CD4-positive, CD25-positive, alpha-beta regulatory T cell (primary cell): ENCODE data around the gene EHHADH. TPM values are rescaled to one million over a fixed set of nuclear protein-coding genes. Genes with fewer than 3 reads are reported as not detected.

Experiments
- ATAC-seq, 2 donors: fragments of 150-1000 bp; cut with Tn5 transposase; one replicate each; pipeline ENCODE4 v1.10.0; 2021; ENCODE audit warnings: low read depth in 2 of 2, moderate number of reproducible peaks in 2 of 2, moderate library complexity in 1 of 2
- DNase-seq, 3 donors: peaks; one replicate each; pipeline versions ENCODE4 v3.0.0 to v3.0.0-alpha.2; 2012 to 2022; ENCODE audit warnings: mixed read lengths in 1 of 3
- H3K27ac ChIP-seq: one replicate; pipeline ENCODE4 v1.7.0; 2013; ENCODE audit warnings: mild to moderate bottlenecking, low read length; ENCODE audit not compliant: insufficient read depth, poor library complexity, severe bottlenecking
- H3K27me3 ChIP-seq: one replicate; pipeline ENCODE4 v1.7.0; 2013; ENCODE audit warnings: low read length; ENCODE audit not compliant: control insufficient read depth, insufficient read depth
- H3K36me3 ChIP-seq: one replicate; pipeline ENCODE4 v1.7.0; 2013; ENCODE audit warnings: mild to moderate bottlenecking, low read length, moderate library complexity; ENCODE audit not compliant: control insufficient read depth, insufficient read depth
- H3K4me1 ChIP-seq: 2 replicates; pipeline ENCODE4 v1.7.0; 2013; ENCODE audit warnings: mild to moderate bottlenecking, low read length; ENCODE audit not compliant: insufficient read depth, control insufficient read depth, poor library complexity, severe bottlenecking
- H3K4me3 ChIP-seq: one replicate; pipeline ENCODE4 v1.7.0; 2013; ENCODE audit warnings: low read depth, mild to moderate bottlenecking, low read length, moderate library complexity
- H3K9me3 ChIP-seq, 2 experiments: 1 replicate in 1 of 2; 2 replicates in 1 of 2; pipeline ENCODE4 v1.7.0; 2013; ENCODE audit warnings: low read length in 2 of 2, mild to moderate bottlenecking in 1 of 2, moderate library complexity in 1 of 2; ENCODE audit not compliant: control insufficient read depth in 2 of 2
- H3K27ac Mint-ChIP-seq, 3 donors: one replicate each; pipeline ENCODE4 v1.8.0; 2020 to 2022; ENCODE audit warnings: mild to moderate bottlenecking in 3 of 3, mixed read lengths in 3 of 3, moderate library complexity in 2 of 3
- H3K27me3 Mint-ChIP-seq: one replicate; pipeline ENCODE4 v1.8.0; 2022; ENCODE audit warnings: mild to moderate bottlenecking, mixed read lengths
- H3K36me3 Mint-ChIP-seq: one replicate; pipeline ENCODE4 v1.8.0; 2020; ENCODE audit warnings: mixed read lengths
- H3K4me1 Mint-ChIP-seq, 4 donors: one replicate each; pipeline ENCODE4 v1.8.0; 2020 to 2022; ENCODE audit warnings: mixed read lengths in 4 of 4, mild to moderate bottlenecking in 1 of 4
- H3K4me3 Mint-ChIP-seq, 4 donors: one replicate each; pipeline ENCODE4 v1.8.0; 2020 to 2022; ENCODE audit warnings: mild to moderate bottlenecking in 4 of 4, mixed read lengths in 4 of 4, moderate library complexity in 3 of 4
- H3K9me3 Mint-ChIP-seq, 7 donors: one replicate each; pipeline ENCODE4 v1.8.0; 2020 to 2022; ENCODE audit warnings: mixed read lengths in 7 of 7, mild to moderate bottlenecking in 3 of 7, moderate library complexity in 2 of 7
- polyA plus RNA-seq, 4 donors: library from polyadenylated mRNA; unstranded; fragments of 300-500 nt; fragmentation: Illumina TruSeq; gene quantifications; one replicate each; pipeline ENCODE4 v1.2.3, GENCODE V29; 2021
- total RNA-seq: library from RNA; stranded (reverse); gene quantifications from one replicate; pipeline ENCODE4 v1.2.3, GENCODE V29; 2022

The EHHADH gene
- total and polyA plus RNA-seq, 5 donors from 2014 or later: 0.30 to 0.86 (median 0.52) TPM

DNA sequence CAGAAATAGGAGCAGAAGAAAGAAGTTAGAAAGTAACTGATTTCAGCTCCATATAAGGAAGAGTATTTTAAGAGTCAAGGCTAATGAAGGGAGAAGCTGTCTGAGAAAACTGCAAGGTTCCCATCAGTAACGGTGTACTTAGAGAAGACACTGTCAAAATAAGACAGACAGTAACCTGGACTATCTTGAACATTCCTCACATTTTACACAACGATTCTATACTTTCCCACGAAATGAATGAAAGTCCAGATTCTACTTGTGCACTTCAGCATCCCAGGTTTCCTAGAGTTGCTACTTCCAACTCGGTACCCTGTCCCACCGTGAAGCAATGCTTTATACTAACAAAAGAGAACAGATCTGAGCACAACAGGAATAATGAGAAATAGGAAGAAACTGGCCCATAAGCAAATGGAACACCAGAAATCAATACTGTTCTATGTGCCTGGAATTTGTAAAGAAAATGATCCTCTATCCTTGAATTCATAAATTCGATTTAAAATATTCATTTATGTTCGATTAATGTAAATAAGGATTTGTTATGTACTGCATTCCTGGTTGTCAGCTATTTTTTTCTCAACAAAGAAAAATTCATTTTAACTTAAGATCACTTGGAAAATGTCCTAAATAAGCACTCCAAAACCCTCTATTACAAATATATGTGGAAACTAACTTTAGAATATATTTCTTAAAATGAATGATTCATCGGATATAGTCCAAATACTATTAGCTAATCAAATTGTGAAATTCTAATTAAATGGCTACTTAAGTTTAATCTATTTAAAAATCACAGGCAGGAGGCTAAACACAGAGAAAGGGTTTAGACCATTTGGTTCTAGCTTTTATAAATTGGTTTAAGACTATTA is 102.5 kb downstream of the EHHADH start:
- Mint-ChIP-seq H3K36me3 (no peaks in the 10 kb centered on the region), H3K4me3 (no peak overlapping the region), H3K27me3 (peaks cover 29% of the 10 kb centered on the region), H3K27ac (no peak overlapping the region), H3K9me3 (no peaks in the 10 kb centered on the region), H3K4me1 (peaks cover 0 to 5% (median 2%) of the 10 kb centered on the region in 4 donors)
- H3K4me1 ChIP-seq: peaks cover 12% of the 10 kb centered on the region
- no peak overlapping the region for H3K4me3 ChIP-seq
- DNase-seq (no peak), ATAC-seq (no peak)
- peaks cover 40% of the 10 kb centered on the region for H3K27me3 ChIP-seq
- no peak overlapping the region for H3K27ac ChIP-seq
- H3K36me3 ChIP-seq: no peaks in the 10 kb centered on the region
- no peaks in the 10 kb centered on the region for H3K9me3 ChIP-seq

DNA sequence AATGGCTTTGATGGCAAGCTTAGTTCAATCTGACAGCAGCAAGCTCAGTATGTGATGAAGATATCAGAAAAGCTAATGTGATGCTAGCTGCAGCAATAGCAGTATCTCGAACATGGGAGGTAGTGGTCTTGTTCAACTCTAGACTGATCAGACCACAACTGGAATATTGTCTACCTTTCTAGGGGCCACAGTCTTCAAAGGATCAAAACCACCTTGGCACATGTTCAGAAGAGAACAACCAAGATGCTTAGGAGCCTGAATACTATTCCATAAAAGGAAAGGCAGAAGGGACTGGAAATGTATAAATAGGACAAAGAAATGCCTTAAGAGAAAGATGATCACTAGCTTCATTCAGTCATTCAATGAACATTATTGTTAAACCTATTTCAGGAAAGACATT is 103.3 kb downstream of the EHHADH start:
- Histone ChIP-seq H3K27ac (no peak overlapping the region), H3K4me3 (no peak overlapping the region), H3K27me3 (peaks cover 44% of the 10 kb centered on the region), H3K9me3 (no peaks in the 10 kb centered on the region), H3K4me1 (peaks cover 12% of the 10 kb centered on the region), H3K36me3 (no peaks in the 10 kb centered on the region)
- Mint-ChIP-seq H3K27me3 (peaks cover 32% of the 10 kb centered on the region), H3K4me3 (no peak overlapping the region), H3K9me3 (no peaks in the 10 kb centered on the region), H3K36me3 (no peaks in the 10 kb centered on the region), H3K4me1 (peaks cover 0 to 5% (median 2%) of the 10 kb centered on the region in 4 donors), H3K27ac (no peak overlapping the region)
- ATAC-seq: no peak
- no peak for DNase-seq

GRCh38 chr3:185149591-185149990 is 104.3 kb downstream of the EHHADH start:
- Mint-ChIP-seq H3K36me3 (no peaks in the 10 kb centered on the region), H3K4me3 (no peak overlapping the region), H3K27ac (no peak overlapping the region), H3K9me3 (no peaks in the 10 kb centered on the region), H3K4me1 (peaks cover 0 to 5% (median 2%) of the 10 kb centered on the region in 4 donors), H3K27me3 (peaks cover 33% of the 10 kb centered on the region)
- ATAC-seq (no peak), DNase-seq (no peak)
- no peak overlapping the region for H3K27ac ChIP-seq
- peaks cover 41% of the 10 kb centered on the region for H3K27me3 ChIP-seq
- H3K9me3 ChIP-seq: no peaks in the 10 kb centered on the region
- H3K36me3 ChIP-seq: no peaks in the 10 kb centered on the region
- peaks cover 12% of the 10 kb centered on the region for H3K4me1 ChIP-seq
- H3K4me3 ChIP-seq: no peak overlapping the region

- Histone ChIP-seq H3K36me3 (no peaks in the 10 kb centered on the region), H3K4me1 (no peaks in the 10 kb centered on the region), H3K27me3 (peaks cover 24% of the 10 kb centered on the region), H3K27ac (no peak overlapping the region), H3K9me3 (no peaks in the 10 kb centered on the region), H3K4me3 (no peak overlapping the region)
- Mint-ChIP-seq H3K4me3 (no peak overlapping the region), H3K27ac (no peak overlapping the region), H3K36me3 (no peaks in the 10 kb centered on the region), H3K4me1 (no peaks in the 10 kb centered on the region), H3K9me3 (no peaks in the 10 kb centered on the region), H3K27me3 (peaks cover 26% of the 10 kb centered on the region)
- DNase-seq: no peak
- no peak for ATAC-seq
Observed at GRCh38 chr3:185145511-185145910, 108.3 kb downstream of the EHHADH start.

DNA sequence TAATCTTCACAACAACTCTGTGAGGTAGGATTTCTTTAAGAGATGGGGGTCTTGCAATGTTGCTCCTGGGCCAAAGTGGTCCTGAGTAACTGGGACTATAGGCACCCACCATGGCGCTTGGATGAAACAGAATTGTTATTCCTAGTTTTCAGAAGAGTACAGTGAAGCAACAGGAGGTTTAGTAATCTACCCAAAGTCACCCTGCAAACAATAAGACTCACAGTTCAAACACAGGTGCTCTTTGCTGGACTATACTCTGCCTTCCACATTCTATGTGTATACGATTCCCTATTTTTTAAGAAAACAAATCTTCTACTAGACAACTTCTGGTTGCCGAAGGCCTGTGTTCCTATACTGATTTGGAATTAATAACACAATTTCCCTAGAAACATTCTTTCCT is 109.1 kb downstream of the EHHADH start:
- H3K4me1 ChIP-seq: no peaks in the 10 kb centered on the region
- H3K36me3 ChIP-seq: no peaks in the 10 kb centered on the region
- Mint-ChIP-seq H3K27me3 (peaks cover 21% of the 10 kb centered on the region), H3K4me3 (no peak overlapping the region), H3K27ac (no peak overlapping the region), H3K9me3 (no peaks in the 10 kb centered on the region), H3K36me3 (no peaks in the 10 kb centered on the region), H3K4me1 (no peaks in the 10 kb centered on the region)
- DNase-seq: no peak
- H3K9me3 ChIP-seq: no peaks in the 10 kb centered on the region
- H3K4me3 ChIP-seq: no peak overlapping the region
- H3K27me3 ChIP-seq: peaks cover 17% of the 10 kb centered on the region
- ATAC-seq: no peak
- H3K27ac ChIP-seq: no peak overlapping the region

Other genes starting within 250 kb of the EHHADH start
- gene C3orf70, start 101.0 kb downstream of the EHHADH start, total RNA-seq: not detected
- not detected for gene C3orf70, start 101.0 kb downstream of the EHHADH start, polyA plus RNA-seq
- gene MAP3K13, start 109.1 kb upstream of the EHHADH start, total RNA-seq: 3.7 TPM
- 10 to 100 TPM; 17.7 to 29.7 (median 22.3) TPM for gene MAP3K13, start 109.1 kb upstream of the EHHADH start, polyA plus RNA-seq
- gene TMEM41A, start 245.0 kb upstream of the EHHADH start, total RNA-seq: 22.0 TPM
- 10 to 100 TPM; 18.6 to 42.8 (median 22.7) TPM for gene TMEM41A, start 245.0 kb upstream of the EHHADH start, polyA plus RNA-seq